IPS DF 6.9 (cell line): ENCODE results near the gene ZNF879.

Experiments
- DNase-seq: peaks from one replicate; pipeline ENCODE4 v3.0.0-alpha.2; 2013; ENCODE audit warnings: low read depth, low spot score
- H3K27ac ChIP-seq: one replicate; pipeline ENCODE4 v1.5.1; 2013; ENCODE audit warnings: low read length, control low read depth
- H3K27me3 ChIP-seq: 2 replicates; pipeline ENCODE4 v1.6.1; 2013; ENCODE audit warnings: mild to moderate bottlenecking, low read length; ENCODE audit not compliant: control insufficient read depth, insufficient read depth
- H3K36me3 ChIP-seq: 2 replicates; pipeline ENCODE4 v1.6.1; 2013; ENCODE audit warnings: low read length; ENCODE audit not compliant: control insufficient read depth, insufficient read depth
- H3K4me1 ChIP-seq: 2 replicates; pipeline ENCODE4 v1.6.1; 2013; ENCODE audit warnings: low read length; ENCODE audit not compliant: control insufficient read depth, insufficient read depth
- H3K4me3 ChIP-seq: 2 replicates; pipeline ENCODE4 v1.5.1; 2013; ENCODE audit warnings: mild to moderate bottlenecking, low read length
- H3K9me3 ChIP-seq: 2 replicates; pipeline ENCODE4 v1.6.1; 2013; ENCODE audit warnings: low read length, inconsistent platforms; ENCODE audit not compliant: control insufficient read depth, insufficient read depth
- WGBS: extraction: QIAGEN DNeasy Blood & Tissue Kit; methylation state at CpG from one replicate; pipeline ENCODE4 v1.1.7; 2013; ENCODE audit warnings: mixed read lengths, missing lambda C conversion rate; ENCODE audit not compliant: insufficient read length, insufficient coverage; 5-methylcytosine and 5-hydroxymethylcytosine counted together

The ZNF879 gene

DNA sequence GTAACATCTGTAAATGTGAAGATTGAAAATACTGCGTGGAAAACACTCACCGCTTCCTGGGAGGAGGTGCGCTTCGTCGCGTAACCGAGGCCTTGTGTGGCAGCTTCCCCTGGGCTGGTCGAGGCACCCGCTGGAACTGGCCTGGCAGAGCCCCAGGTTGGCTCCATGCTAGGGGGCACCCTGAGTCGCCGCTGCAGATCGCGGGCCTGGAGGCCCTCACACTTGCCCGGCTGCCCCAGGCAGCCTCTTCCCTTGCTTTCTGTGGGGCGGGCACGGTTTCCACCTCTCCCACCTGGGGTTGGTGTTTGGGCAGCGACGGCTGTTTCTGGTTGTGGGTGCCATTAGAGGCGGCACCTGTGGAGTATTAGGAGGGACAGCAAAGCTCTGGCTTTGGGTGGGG lies 37.4 kb downstream of the ZNF879 start:
- no peaks in the 10 kb centered on the region for H3K9me3 ChIP-seq
- WGBS: no CpG with 5 or more reads among the region's 19 CpGs
- no peaks in the 10 kb centered on the region for H3K27me3 ChIP-seq
- no peak overlapping the region for H3K27ac ChIP-seq
- no peak for DNase-seq
- peak overlapping the region; percentile 59; the same call in 1 of the 2 replicates for H3K4me3 ChIP-seq
- peaks cover 2% of the 10 kb centered on the region; the same call in 1 of the 2 replicates for H3K36me3 ChIP-seq
- H3K4me1 ChIP-seq: peaks cover 2% of the 10 kb centered on the region; the same call in 1 of the 2 replicates

DNA sequence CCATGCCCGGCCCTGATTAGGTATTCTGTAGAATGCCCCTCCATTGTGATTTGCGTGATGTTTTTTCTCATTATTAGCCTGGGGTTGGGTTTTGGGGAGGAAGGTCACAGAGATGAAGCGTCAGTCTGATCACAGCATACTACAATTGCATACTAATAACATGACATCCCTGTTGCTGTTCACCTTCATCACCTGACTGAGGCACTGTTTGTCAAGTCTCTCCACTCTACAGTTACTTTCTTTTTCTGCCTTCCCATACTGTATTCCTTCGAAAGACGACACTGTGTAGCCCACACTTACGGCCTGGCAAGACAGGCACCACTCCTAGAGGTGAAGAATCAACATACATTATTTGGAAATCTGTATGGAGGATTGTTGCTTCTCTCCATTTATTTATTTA lies 42.1 kb downstream of the ZNF879 start:
- peaks cover 2% of the 10 kb centered on the region; the same call in 1 of the 2 replicates for H3K36me3 ChIP-seq

DNA sequence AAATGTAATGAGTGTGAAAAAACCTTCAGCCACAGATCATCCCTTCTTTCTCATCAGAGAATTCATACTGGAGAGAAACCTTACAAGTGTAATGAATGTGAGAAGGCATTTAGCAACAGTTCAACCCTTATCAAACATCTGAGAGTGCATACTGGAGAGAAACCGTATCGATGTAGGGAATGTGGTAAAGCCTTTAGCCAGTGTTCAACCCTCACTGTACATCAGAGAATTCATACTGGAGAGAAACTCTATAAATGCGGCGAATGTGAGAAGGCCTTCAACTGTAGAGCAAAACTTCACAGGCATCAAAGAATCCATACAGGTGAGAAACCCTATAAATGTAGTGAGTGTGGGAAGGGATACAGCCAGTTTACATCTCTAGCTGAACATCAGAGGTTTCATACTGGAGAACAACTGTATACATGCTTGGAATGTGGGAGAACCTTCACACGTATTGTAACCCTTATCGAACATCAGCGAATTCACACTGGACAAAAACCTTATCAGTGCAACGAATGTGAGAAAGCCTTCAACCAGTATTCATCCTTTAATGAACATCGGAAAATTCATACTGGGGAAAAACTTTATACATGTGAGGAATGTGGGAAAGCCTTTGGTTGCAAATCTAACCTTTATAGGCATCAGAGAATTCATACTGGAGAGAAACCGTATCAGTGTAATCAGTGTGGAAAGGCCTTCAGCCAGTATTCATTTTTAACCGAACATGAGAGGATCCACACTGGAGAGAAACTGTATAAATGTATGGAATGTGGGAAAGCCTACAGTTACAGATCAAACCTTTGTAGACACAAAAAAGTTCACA lies 55.8 kb downstream of the ZNF879 start:
- H3K4me1 ChIP-seq: no peaks in the 10 kb centered on the region

More for the DNA sequence above, 42.1 kb downstream of the ZNF879 start:
- Histone ChIP-seq H3K9me3 (peaks cover 6% of the 10 kb centered on the region), H3K27me3 (no peaks in the 10 kb centered on the region), H3K27ac (no peak overlapping the region), H3K4me3 (no peak overlapping the region), H3K4me1 (peaks cover 2% of the 10 kb centered on the region)
- no CpG with 5 or more reads among the region's 6 CpGs for WGBS
- no peak for DNase-seq

DNA sequence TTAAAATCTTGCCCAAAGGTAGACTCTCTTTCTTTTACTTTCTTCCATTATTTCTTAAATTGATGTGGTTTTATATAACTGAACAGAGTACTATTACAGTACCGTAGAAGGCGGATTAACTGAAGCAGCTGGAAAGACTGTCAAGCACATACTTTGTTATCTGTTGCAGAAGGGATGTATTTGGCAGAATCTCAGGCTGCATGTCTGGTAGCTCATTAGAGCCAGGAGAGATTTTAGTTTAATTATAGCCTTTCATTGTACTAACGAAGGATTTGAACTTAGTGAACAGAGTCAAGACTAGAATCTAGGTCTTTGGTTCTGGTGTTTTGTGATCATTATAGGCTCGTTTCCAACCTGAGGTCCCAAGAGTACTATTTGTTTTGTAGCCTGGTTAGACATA lies 57.1 kb downstream of the ZNF879 start:
- DNase-seq: no peak
- no peak overlapping the region for H3K27ac ChIP-seq
- peaks cover 11% of the 10 kb centered on the region; the same call in 1 of the 2 replicates for H3K36me3 ChIP-seq
- no CpG with 5 or more reads among the region's 4 CpGs for WGBS
- H3K27me3 ChIP-seq: no peaks in the 10 kb centered on the region
- H3K9me3 ChIP-seq: peaks cover 19% of the 10 kb centered on the region
- H3K4me3 ChIP-seq: no peak overlapping the region
- no peaks in the 10 kb centered on the region for H3K4me1 ChIP-seq

More for the DNA sequence above, 55.8 kb downstream of the ZNF879 start:
- H3K36me3 ChIP-seq: peaks cover 11% of the 10 kb centered on the region; the same call in 1 of the 2 replicates
- no peak for DNase-seq
- no CpG with 5 or more reads among the region's 11 CpGs for WGBS
- no peaks in the 10 kb centered on the region for H3K27me3 ChIP-seq
- H3K9me3 ChIP-seq: peaks cover 20% of the 10 kb centered on the region
- H3K27ac ChIP-seq: no peak overlapping the region
- H3K4me3 ChIP-seq: no peak overlapping the region
